ENCODE measurements around the gene TBXAS1. TPM values are rescaled to one million over a fixed set of nuclear protein-coding genes. Genes with fewer than 3 reads are reported as not detected.
A peak's percentile ranks its signal among the peaks of the same experiment; 100 is the strongest.

TBXAS1 gene
- polyA plus RNA-seq, 3 donors from 2014 or later, result 59.6 to 93.3 (median 68.7) TPM

DNA sequence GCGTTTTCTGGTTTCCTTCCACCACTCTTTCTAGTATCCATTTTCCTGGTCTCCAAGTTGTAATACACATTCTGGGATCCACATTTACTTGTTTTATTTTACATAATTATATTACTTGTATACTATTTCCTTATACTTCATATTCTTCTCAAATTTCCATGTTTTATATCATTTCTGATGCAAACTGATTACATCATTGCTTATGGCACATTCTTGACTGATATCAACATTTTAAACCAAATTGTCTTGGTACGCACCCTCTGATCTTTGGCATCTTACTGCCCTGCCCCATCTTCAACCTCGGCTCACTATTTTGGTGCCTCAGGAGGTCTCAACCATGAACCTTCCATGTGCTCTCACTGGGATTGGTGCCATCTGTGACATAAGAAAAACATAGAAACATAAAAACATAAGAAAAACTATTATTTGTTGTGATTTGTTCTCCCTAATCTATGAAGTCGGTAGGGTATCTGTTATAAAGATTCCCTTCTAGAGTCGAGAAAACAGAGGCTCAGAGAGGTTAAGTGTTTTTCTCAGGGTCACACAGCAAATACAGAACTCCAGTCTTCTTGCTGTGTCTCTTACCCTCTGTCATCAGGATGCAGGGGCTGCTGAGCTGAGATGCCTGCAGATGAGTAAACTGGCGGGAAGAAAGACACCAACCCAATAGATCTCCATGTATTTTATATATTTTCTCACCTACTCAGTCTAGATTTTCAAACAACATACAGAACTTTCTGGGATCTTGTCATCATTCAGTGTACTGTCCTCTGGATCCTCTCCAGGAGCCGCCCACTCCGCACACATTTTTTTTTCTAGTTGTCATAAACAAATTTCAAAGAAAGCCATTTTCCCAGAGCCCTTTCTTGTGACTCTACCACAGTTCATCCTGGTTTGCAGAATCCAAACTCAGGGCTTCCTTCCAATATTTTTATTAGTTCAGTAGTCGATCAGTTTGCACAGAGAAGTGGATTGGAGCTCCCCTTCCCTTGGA is 154.2 kb downstream of the TBXAS1 start:
- Mint-ChIP-seq H3K4me1 (peaks cover 20 to 26% of the 10 kb centered on the region in 2 donors), H3K4me3 (no peak overlapping the region), H3K9me3 (no peaks in the 10 kb centered on the region), H3K27ac (peak overlapping the region in 3 of 6 donors; percentile 30 to 74 (median 51)), H3K27me3 (ENCODE audit: low read depth in 3 of 3) (peaks cover 0 to 3% (median 0%) of the 10 kb centered on the region in 3 donors), H3K36me3 (peaks cover 0 to 6% (median under 1%) of the 10 kb centered on the region in 3 donors)
- DNase-seq, result no peak

DNA sequence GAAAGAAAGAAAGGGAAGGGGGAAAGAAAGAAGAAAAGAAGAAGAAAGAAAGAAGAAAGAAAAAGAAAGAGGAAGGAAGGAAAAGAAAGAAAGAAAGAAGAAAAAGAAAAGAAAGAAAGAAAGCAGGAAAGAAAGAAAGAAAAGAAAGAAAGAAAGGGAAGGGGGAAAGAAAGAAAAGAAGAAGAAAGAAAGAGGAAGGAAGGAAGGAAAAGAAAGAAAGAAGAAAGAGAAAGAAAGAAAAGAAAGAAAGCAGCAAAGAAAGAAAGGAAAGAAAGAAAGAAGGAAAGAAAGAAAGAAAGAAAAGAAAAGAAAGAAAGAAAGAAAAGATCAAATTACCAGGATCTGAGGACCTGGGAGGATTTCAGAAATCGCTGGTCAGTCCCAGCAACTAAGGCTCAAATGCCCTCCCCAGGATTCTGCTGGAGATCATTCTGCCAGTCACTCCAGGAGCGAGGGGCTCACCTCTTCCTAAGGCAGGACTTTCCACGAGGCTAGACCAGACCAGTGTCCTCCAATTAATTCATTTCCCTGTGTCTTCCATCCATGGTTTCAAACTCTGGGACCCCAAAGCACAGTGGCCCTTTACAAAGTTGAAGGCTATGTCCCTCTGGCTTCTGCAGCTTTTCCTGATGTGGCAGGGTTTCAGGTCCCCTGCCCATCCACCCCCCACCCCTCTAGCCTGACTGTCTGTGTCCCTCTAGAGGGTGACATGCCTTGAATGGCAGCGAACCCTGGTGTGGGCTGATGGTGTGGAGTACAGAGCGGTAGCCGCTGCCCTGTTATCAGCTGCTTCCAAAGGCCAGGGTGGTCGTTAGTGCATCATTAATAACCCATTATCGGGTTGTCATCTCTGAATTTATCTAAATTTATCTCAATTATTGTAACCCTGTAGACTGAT is 155.8 kb downstream of the TBXAS1 start:
- Mint-ChIP-seq H3K4me3 (no peak overlapping the region), H3K36me3 (peaks cover 0 to 10% (median 5%) of the 10 kb centered on the region in 3 donors), H3K27ac (no peak overlapping the region), H3K4me1 (peaks cover 19 to 21% of the 10 kb centered on the region in 2 donors), H3K9me3 (no peaks in the 10 kb centered on the region), H3K27me3 (ENCODE audit: low read depth in 3 of 3) (peaks cover 0 to 3% (median 0%) of the 10 kb centered on the region in 3 donors)
- no peak for DNase-seq

DNA sequence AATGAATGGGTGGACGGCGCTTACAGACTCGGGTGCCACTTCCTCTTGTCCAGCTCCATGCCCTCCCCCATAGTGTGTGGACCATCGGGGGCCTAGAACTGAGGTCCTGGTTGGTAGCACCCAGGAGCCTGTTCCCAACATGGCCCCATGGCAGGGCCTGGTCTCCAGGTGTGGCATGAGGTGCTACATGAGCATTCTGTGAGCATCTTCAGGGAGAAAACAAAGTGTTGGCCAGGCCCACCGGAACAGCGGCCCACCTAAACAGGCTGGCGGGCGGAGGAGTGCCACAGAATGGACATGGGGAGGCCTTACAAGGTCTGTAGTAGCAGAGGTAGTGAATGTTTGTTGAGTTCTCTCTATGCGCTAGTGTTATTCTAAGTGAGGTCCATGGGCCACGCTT is 156.7 kb downstream of the TBXAS1 start:
- H3K27me3 Mint-ChIP-seq (ENCODE audit: low read depth in 3 of 3), result peaks cover 0 to 3% (median 0%) of the 10 kb centered on the region in 3 donors
- H3K27ac Mint-ChIP-seq, result no peak overlapping the region
- DNase-seq, result no peak
- no peaks in the 10 kb centered on the region for H3K9me3 Mint-ChIP-seq
- no peak overlapping the region for H3K4me3 Mint-ChIP-seq
- H3K4me1 Mint-ChIP-seq, result peaks cover 10 to 12% of the 10 kb centered on the region in 2 donors
- H3K36me3 Mint-ChIP-seq, result peaks cover 0 to 10% (median 5%) of the 10 kb centered on the region in 3 donors

GRCh38 chr7:139987691-139988516 is 158.8 kb downstream of the TBXAS1 start:
- peaks cover 0 to 3% of the 10 kb centered on the region in 2 donors for H3K4me1 Mint-ChIP-seq
- H3K9me3 Mint-ChIP-seq, result no peaks in the 10 kb centered on the region
- peaks cover 0 to 3% (median 0%) of the 10 kb centered on the region in 3 donors for H3K27me3 Mint-ChIP-seq (ENCODE audit: low read depth in 3 of 3)
- H3K36me3 Mint-ChIP-seq, result peaks cover 0 to 10% (median 5%) of the 10 kb centered on the region in 3 donors
- no peak overlapping the region for H3K4me3 Mint-ChIP-seq
- H3K27ac Mint-ChIP-seq, result no peak overlapping the region
- DNase-seq, result no peak

GRCh38 chr7:139989366-139990141 is 160.5 kb downstream of the TBXAS1 start:
- no peaks in the 10 kb centered on the region for H3K9me3 Mint-ChIP-seq
- H3K27me3 Mint-ChIP-seq (ENCODE audit: low read depth in 3 of 3), result peaks cover 0 to 2% (median 0%) of the 10 kb centered on the region in 3 donors
- peaks cover 0 to 5% (median 5%) of the 10 kb centered on the region in 3 donors for H3K36me3 Mint-ChIP-seq
- H3K4me3 Mint-ChIP-seq, result no peak overlapping the region
- H3K27ac Mint-ChIP-seq, result peak overlapping the region in 2 of 6 donors; percentile 23 to 58
- H3K4me1 Mint-ChIP-seq, result peaks cover 0 to 3% of the 10 kb centered on the region in 2 donors
- no peak for DNase-seq

- H3K4me3 Mint-ChIP-seq, result no peak overlapping the region
- no peaks in the 10 kb centered on the region for H3K9me3 Mint-ChIP-seq
- peaks cover 0 to 5% (median 5%) of the 10 kb centered on the region in 3 donors for H3K36me3 Mint-ChIP-seq
- H3K27ac Mint-ChIP-seq, result peak overlapping the region in 2 of 6 donors; percentile 28 to 58
- no peak for DNase-seq
- H3K27me3 Mint-ChIP-seq (ENCODE audit: low read depth in 3 of 3), result peaks cover 0 to 2% (median 0%) of the 10 kb centered on the region in 3 donors
- H3K4me1 Mint-ChIP-seq, result peaks cover 0 to 3% of the 10 kb centered on the region in 2 donors
Measured at GRCh38 chr7:139990142-139990535, 161.1 kb downstream of the TBXAS1 start.

DNA sequence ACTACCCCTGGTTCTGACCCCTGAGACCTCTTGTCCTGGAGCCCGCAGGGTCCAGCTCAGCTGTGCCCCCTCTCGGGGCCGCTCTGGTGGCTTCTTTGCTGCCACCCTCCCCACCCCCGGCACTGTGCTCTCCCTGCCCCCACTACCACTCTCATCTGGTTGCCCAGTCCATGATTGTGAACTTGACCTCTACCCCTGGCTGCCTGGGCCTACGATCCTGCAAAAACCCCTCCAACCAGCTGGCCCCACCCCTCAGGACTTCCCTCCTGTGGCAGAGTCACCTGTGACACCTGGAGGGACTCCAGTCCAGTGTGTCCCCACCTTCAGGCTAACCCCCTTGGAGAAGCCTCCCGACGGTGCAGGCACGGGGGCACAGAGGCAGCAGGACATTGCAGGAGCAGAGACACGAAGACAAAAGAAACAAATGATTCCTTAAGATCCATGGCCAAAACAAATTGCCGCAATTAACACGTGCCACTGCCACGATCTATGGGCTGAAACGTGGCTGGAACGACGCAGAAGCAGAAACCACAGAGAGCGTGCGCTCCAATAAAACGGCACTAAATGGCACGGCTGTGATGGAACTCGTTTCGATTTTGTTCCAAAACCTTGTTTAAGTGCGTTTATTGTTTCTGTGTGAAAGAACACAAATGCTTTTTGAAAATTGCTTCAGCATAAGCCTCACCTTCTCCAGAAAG is 161.7 kb downstream of the TBXAS1 start:
- DNase-seq, result no peak
- peak overlapping the region in 1 of 6 donors; percentile 64 for H3K27ac Mint-ChIP-seq

DNA sequence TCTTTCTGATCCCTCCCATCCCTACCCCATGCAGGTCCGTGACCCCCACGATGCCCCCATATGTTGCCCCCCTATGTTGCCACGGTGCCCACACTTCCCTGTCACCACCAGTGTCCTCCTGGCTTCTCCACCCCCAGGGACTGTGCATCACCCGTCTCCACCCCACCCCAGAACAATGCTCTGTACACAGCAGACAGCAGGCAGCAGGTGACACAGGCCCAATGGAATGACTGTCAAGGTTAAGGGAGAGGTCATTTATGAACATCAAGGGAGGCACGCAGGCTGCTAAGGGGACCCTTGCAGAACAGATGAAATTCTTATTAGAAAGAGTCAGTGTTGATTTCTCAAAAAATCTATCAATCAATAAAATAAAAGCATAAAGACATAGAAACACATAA is 162.2 kb downstream of the TBXAS1 start:
- H3K9me3 Mint-ChIP-seq, result no peaks in the 10 kb centered on the region
- no peak for DNase-seq
- peaks cover 0 to 2% (median 0%) of the 10 kb centered on the region in 3 donors for H3K27me3 Mint-ChIP-seq (ENCODE audit: low read depth in 3 of 3)
- H3K36me3 Mint-ChIP-seq, result peaks cover 0 to 5% (median 5%) of the 10 kb centered on the region in 3 donors
- peak overlapping the region in 2 of 6 donors; percentile 64 to 76 for H3K27ac Mint-ChIP-seq
- H3K4me3 Mint-ChIP-seq, result no peak overlapping the region
- peaks cover 0 to 6% of the 10 kb centered on the region in 2 donors for H3K4me1 Mint-ChIP-seq

More for the DNA sequence above, 161.7 kb downstream of the TBXAS1 start:
- Mint-ChIP-seq H3K4me3 (no peak overlapping the region), H3K4me1 (peaks cover 0 to 4% of the 10 kb centered on the region in 2 donors), H3K9me3 (no peaks in the 10 kb centered on the region), H3K36me3 (peaks cover 0 to 5% (median 5%) of the 10 kb centered on the region in 3 donors), H3K27me3 (ENCODE audit: low read depth in 3 of 3) (peaks cover 0 to 2% (median 0%) of the 10 kb centered on the region in 3 donors)

- Mint-ChIP-seq H3K9me3 (no peaks in the 10 kb centered on the region), H3K4me3 (no peak overlapping the region), H3K36me3 (peaks cover 0 to 5% (median 5%) of the 10 kb centered on the region in 3 donors), H3K27ac (no peak overlapping the region), H3K27me3 (ENCODE audit: low read depth in 3 of 3) (peaks cover 0 to 2% (median 0%) of the 10 kb centered on the region in 3 donors), H3K4me1 (peaks cover 0 to 6% of the 10 kb centered on the region in 2 donors)
- DNase-seq, result no peak
Measured at GRCh38 chr7:139991911-139992310, 162.8 kb downstream of the TBXAS1 start.

DNA sequence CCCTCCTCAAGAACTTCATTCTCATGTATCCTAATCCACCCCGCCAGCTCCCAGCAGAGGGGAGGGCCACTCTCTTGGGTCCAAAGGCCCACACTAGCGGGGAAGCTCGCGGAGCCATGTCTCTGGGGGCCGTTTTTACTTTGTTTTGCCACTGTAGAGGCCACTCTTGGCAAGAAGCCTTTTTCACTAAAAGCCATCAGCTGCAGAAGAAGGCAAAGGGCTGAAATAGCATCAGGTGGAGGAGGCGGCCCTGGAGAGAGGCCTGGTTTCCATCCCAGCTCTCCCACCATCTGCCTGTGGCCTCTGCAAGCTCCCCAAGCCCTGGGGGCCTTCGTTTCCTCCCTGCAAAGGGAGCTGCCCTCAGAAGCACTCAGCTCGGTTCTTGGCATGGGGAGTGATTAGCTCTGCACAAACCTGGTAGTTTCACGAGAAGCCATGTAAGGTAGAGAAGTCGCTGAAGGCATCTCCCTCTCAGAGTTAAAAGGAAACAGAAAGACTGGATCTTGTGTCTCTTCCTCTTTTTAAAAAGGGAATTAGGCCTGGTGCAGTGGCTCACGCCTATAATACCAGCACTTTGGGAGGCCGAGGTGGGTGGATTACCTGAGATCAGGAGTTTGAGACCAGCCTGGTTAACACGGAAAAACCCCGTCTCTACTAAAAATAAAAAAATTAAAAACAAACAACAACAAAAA is 163.4 kb downstream of the TBXAS1 start:
- DNase-seq, result no peak
- Mint-ChIP-seq H3K27ac (no peak overlapping the region), H3K36me3 (peaks cover 0 to 5% (median 5%) of the 10 kb centered on the region in 3 donors), H3K9me3 (no peaks in the 10 kb centered on the region), H3K27me3 (ENCODE audit: low read depth in 3 of 3) (no peaks in the 10 kb centered on the region), H3K4me3 (no peak overlapping the region), H3K4me1 (peaks cover 0 to 6% of the 10 kb centered on the region in 2 donors)

DNA sequence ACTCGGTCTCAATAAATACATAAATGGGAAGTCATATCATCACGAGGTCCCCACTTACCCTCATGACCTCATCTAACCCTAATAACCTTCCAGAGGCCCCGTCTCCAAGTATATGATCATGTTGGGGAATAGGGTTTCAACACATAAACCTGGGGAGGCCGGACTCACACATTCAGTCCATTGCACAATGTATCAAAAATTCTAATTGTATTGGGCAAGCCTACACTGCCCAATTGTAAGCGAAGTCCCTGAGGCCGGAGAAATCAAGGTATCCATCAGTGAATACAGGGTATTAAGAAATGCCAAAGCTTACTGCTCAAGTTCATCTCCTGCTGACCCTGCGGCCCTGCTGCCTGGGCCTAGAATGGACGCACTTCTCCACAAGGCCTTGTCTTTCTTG is 164.1 kb downstream of the TBXAS1 start:
- Mint-ChIP-seq H3K4me3 (no peak overlapping the region), H3K36me3 (peaks cover 0 to 5% (median 5%) of the 10 kb centered on the region in 3 donors), H3K4me1 (peaks cover 0 to 6% of the 10 kb centered on the region in 2 donors), H3K27ac (peak overlapping the region in 1 of 6 donors; percentile 19), H3K9me3 (no peaks in the 10 kb centered on the region), H3K27me3 (ENCODE audit: low read depth in 3 of 3) (no peaks in the 10 kb centered on the region)
- no peak for DNase-seq

Measured in immature natural killer cell (primary cell).